ENCODE measurements around the gene CCDC188.

The CCDC188 gene

DNA sequence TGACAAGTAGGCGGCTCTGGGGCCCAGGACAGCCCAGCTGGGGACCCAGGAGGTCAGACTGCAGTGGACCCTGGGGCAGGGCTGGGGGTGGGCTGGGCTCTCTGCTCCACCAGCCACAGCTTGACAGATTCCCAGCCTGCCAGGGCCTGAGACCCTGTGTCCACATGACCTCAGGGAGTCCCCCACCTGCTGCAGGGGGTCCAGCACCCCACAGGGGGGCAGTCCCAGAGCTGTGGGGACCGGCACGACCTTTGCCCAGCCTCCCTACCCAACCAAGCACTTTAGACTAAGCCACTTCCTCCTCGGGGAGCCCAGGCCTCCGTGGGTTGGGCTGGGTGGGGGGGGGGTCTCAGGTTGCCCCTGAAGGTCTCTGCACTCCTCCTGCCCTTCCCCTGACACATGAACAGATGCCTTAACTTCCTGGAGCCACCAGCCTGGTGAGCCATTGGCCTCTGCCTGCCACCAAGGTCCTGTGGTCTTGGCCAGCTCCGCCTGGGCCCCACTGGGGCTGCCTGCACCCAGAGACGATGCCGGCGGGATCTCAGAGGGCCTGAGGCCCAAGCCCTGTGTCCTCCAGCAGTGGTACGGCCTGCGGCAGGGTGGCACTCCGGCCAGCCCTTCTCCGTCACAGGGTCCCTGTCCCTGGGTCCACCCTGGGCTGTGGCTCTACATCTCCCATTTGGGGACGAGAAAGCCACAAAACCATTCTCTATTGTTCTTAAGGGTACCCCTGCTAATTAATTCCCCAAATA, 3.4 kb downstream of the CCDC188 start:
- DNase-seq: no peak

DNA sequence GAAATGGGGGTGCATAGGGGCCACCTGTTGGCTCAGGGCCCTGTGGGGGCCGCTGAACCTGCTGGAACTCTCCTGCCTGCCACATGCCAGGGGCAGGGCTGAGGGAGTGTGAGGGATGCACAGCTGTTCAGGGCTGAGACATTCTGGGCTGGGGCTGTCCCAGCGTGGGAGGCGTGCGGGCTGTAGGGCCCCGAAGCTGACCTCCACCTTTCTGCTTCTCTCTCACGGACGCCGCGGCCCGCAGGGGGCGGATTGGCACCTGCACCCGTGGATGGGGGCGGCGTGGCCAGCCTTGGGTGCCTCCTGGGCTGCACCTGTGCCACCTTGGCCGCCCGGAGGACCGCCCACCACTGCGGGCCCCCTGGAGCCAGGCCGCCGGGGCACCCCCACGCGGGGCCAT, 4.1 kb downstream of the CCDC188 start:
- DNase-seq: no peak

DNA sequence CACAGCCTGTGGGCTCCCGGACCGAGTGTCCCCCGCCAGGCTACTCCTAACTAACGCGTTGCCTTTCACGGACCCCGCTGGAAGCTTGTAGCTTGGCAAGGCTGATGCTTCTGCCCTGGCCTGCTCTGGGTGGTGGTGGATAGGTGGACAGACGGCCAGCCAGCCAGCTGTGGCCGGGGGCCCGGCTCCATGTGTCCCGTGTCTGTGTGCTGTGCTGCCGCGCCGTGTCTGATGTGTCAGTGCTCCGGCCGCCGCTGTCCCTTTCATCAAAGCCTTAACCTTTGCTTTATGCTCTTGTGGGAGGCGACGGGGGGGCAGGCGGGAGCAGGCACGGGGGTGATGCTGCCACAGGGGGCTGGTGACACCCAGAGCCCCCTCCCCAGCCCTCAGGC, 5.0 kb downstream of the CCDC188 start:
- no peak for DNase-seq

DNA sequence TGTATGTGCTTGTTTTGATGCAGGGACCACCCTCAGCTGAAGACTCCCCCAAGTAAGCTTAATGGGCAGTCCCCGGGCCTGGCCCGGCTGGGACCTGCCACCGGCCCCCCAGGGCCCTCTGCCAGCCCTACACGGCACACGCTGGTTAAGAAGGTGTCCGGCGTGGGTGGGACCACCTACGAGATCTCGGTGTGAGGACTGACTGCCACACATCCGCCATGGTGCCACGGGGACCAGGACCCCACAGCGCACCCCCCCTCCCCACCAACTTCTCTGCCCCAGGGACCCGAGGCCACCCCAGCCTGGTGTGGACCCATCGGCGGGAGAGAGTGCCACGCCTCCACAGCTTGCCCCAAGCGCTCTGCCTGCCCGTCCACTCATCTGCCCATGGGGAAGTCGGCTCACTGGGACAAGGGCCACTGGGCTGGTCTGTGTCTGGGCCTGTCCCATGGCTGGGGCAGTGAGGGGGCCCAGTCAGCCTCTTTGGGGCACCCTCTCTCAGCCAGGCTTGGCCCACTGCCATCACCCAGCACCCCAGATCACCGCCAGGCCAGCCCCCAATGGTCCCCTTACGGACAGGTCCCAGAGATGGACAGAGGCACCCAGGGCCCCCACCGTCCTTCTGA, 5.5 kb downstream of the CCDC188 start:
- DNase-seq: no peak

DNA sequence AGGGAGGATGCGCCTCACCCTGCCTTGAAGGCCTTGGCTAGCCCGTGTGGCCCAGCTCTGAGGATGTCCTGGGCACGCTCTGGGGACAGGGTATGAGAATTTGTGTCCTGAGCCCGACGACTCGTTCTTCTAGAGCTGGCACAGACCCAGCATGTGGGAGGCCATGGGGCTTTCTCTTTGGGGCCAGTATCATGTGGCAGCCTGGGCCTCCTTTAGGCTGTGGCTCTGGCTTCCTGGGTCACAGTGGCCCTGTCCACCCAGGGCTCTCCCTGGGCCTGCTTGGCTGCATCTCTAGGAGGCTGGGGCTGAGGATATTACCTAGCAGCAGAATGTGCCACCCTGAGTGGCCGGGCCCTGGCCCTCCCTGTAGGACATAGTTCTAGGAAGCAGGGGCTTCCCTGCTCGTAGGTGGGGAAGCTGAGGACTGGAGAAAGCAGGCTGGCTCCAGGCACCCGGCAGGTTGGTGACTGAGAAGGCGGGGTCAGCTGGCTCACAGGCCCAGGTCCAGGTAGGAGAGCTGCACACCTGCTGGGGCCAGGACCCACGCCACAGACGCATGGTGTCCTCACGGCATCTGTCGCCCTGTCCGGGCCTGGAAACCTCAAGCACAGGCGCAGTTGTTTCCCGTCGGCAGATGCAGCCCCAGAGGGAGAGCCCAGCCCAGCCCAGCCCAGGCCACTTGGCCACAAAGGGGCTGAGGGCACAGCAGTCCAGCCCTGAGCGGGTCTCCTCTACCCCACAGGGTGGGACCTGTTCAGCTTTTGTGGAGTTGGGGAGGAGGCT, 6.8 kb downstream of the CCDC188 start:
- DNase-seq: no peak

DNA sequence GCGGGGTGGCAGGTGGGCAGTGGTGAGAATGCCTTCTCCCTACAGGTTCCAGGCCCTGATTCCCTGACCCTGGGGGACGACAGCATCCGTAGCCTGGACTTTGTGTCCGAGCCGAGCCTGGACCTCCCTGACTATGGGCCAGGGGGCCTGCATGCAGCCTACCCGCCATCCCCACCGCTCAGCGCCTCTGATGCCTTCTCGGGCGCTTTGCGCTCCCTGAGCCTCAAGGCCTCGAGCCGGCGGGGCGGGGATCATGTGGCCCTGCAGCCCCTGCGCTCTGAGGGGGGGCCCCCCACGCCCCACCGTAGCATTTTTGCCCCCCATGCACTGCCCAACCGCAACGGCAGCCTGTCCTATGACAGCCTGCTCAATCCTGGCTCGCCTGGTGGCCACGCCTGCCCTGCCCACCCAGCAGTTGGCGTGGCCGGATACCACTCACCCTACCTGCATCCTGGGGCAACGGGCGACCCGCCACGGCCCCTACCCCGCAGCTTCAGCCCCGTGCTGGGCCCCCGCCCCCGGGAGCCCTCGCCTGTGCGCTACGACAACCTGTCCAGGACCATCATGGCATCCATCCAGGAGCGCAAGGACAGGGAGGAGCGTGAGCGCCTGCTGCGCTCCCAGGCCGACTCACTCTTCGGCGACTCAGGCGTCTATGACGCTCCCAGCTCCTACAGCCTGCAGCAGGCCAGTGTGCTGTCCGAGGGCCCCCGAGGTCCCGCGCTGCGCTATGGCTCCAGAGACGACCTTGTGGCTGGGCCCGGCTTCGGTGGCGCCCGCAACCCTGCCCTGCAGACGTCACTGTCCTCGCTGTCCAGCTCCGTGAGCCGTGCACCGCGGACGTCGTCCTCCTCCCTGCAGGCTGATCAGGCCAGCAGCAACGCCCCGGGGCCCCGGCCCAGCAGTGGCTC, 7.9 kb downstream of the CCDC188 start:
- no peak for DNase-seq

DNA sequence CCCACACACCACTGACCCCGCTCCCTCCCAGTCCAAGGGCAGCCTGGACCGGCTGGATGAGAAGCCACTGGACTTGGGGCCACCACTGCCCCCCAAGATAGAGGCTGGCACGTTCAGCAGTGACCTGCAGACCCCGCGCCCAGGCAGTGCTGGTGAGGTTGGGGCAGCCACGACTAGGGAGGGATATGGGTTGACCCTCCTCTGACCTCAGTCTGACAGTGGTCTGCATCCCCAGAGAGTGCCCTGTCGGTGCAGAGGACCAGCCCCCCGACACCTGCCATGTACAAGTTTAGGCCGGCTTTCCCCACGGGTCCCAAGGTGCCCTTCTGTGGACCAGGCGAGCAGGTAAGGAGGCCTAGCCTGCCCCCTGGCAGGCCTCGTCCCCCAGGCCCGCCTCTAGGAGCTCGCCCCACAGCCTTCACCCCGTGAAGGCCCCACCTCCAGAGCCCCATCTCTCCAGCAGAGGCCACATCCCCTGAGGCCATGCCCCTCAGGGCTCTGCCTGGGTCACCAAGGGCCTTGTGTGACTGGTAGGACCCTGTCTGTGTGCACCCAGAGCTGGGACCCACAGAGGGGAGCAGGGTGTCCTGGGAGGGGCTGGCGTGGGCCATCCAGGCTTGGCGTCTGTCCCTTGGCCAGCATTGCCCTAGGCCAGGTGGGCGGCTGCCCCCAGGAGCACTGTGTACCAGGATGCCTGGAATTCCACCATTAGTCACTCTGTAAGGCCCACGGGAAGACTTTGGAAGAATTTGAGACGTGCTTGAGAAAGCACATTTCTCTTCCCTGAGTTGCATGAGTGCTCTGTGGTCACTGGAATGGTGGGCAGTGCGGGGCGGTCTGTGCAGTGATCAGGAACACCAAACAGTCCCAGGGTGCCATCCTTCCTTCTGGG, 9.4 kb downstream of the CCDC188 start:
- DNase-seq: no peak

DNA sequence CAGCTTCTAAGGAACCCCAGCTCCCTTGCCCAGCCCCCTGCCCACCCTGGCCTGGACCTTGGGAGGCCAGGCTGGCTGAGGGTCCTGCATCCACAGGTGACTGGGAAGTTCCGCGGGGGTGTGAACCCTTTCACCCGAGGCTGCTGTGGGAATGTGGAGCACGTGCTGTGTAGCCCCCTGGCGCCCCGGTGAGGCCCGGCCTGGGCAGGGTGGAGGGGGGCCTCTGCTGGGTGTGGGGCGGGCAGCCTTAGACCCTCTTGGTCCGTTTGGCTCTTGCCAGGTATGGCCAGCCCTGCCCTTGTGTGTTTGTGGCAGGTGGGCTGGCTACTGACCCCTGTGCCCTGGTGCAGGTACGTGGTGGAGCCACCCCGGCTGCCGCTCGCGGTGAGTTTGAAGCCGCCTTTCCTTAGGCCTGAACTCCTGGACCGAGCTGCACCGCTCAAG, 10.3 kb downstream of the CCDC188 start:
- no peak for DNase-seq

DNA sequence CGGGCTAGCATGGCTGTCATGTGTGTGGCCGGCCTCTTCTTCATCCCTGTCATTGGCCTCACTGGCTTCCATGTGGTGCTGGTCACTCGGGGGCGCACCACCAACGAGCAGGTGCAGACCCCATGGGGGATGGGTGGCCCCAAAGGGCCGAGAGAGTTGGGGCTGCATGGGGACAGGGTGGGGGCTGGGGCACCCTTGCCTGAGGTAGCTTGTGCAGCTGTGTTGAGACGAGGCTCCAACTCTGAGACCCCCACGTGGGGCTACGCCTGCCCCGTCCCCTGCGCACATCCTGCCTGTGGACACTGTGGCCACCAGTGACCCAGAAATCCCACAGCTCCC, 10.8 kb downstream of the CCDC188 start:
- DNase-seq: no peak

DNA sequence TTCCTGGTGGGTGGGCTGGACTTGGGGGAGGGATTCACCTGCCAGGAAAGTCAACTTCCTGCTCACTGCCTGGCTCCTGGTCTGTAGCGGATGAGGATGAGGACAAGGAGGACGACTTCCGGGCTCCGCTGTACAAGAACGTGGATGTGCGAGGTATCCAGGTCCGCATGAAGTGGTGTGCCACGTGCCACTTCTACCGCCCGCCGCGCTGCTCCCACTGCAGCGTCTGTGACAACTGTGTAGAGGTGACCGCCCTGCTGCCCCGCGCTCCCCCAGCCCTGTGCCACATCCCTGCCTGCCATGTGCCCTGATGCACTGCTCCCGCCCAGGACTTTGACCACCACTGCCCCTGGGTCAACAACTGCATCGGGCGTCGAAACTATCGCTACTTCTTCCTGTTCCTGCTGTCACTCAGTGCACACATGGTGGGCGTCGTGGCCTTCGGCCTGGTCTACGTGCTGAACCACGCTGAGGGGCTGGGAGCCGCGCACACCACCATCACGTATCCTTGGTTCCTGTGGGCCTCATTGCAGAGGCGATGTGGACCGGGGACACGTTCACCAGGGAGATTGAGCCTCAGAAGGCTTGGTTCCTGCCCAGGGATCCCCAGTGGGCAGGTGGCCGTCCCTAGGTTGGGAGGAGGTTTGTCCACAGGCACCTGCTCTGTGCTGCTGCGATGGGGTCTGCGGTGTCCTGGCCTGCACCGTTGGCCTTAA, 11.3 kb downstream of the CCDC188 start:
- no peak for DNase-seq

DNA sequence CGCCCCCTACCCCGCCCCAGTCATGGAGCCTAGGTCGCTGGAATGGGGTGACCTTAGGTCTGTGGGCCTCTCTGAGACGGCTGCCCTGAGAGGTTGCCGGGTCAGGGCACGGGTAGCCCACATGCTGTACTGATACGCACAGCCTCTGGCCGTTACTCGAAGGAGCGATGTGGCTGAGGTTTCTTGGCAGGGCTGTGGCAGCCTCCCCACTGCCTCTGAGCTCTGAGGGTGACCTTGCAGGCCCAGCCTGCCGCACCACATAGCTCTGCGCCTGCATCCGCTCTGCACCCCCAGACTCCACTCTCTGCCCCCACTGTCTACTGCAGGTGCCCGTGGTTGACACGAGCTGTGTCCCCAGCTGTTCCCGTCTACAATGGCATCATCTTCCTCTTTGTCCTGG, 12.0 kb downstream of the CCDC188 start:
- DNase-seq: no peak

DNA sequence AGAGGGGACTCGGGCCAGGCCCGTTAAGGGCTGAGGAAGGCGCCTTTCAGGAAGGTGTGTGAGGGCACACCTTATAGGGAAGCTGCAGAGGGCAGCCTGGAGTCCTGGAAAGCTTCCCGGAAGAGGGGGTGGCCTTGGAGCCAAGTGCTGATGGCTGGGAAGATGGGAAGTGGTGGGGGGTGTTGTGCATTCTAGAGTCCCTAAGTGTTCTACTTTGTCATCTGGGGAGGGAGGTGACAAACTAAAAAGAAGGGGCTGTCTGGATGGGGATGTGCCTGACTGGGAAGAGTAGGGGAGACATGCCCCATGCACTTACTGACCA, 12.5 kb downstream of the CCDC188 start:
- no peak for DNase-seq

DNA sequence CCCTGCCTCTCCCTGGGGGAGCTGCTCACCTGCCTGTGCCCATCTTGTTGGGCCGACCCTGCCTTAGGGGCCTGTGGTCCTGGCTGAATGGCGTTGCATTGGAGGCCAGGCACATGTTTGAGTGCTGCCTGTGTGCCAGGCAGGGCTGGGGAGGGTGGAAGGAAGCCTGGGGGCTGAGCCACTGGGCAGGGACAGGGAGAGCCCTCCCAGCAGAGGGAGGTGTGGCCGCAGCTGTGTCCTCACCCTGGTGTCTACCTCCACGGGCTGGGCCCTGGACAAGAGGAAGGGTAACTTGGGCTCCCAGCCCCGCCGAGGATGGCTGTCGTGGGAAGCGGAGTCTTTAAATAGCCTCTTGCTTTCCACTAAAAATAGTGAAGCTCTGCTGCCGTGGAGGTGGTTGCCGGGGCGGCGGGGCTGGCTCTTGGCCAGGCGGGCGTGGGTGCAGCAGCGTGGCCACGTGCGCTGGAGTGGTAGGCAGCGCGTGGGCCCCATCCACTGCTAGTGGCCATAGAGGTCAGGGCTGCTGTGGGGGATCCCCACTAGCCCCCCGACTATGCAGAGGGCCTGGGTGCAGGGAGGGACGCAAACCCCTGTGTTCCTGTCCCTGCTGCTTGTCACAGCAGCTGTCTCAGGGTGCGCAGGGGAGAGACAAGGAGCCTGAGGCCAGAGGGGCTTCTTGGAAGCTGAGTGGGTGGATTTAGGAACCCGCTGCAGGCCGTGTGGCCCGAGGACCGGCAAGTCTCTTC, 13.0 kb downstream of the CCDC188 start:
- no peak for DNase-seq

DNA sequence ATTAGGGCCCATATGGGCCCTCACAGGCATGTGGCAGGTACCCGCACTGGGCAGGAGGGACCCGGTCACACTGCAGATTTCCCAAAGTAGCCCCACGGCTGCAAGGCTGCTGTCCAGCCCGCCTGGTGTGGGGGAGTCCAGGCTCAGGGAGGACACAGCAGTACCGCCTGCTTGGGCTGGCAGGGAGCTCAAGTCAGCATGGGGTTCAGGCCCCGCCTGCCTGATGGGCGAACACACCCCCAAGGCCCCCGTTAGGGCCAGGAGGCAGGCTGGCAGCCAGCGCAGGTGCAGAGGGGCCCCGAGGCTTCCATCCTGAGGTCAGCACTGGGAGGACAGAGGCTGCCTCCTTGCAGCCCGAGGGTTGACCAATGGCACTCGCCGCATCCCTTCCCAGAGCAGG, 13.7 kb downstream of the CCDC188 start:
- DNase-seq: no peak

DNA sequence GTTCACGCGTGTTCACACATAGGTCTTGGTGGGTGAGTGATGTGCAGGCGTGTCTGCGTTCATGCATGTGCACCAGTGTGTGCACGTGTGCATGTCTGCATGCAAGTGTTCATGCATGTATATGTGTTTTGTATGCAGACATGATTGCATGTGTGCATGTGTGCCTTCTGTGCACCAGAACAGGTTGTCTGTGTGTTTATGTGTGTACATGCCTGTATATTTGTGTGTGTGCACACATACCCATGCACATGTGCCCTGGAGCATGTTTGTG, 14.3 kb downstream of the CCDC188 start:
- DNase-seq: no peak

DNA sequence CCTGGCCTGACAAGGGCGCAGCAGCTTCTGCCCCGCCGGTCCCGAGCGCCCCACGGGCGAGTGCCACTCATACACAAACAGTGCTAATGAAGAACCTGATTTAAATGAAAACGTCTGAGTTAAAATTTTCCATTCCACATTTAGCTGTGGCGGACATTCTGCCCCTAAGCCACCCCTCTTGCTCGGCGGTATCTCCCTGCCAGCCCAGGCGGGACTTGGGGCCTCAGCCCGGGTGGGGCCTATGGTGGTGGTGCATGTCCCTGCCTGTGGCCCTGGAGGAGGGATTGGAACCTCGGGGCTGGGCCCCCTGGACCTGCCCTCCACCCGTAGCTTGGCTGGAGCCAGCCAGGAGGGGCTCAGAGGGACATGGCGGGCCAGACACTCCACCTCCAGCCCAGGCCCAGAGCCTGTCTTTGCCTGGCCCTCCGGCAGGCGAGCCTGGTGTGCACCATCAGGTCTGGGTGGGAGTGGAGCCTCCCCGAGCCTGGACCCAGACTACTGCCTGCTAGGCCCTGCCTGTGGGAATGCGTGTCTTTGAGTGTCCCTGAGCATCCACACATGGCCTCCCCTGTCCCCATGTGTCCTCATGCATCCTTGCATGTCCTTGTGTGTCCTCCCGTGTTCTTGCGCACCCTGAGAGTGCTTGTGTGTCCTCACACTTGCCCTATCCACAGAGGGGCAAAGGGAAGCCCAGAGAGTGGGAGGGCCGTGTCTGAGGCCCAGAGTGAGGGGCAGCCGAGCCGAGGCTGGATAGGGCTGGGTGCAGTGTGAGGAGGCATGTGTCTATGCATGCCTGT, 14.9 kb downstream of the CCDC188 start:
- DNase-seq: no peak

DNA sequence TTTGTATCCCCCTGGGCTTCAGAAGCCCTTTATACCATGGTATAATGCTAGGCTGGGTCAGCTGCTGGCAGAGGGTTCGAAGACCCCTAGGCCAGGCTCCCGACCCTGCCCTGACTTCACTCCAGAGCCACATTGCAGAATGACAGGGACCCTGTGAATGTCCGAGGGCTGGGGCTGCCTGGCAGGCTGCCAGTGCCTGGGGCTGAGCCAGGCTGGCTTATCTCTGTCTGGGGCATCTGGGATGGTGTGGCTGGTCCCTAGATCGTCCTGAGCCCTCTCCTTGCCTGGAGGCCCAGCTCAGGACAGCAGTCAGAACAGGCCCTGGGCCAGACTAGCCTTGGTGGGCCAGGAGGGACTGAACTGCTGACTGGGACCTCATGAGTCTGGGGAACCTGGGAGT, 15.6 kb downstream of the CCDC188 start:
- DNase-seq: no peak

DNA sequence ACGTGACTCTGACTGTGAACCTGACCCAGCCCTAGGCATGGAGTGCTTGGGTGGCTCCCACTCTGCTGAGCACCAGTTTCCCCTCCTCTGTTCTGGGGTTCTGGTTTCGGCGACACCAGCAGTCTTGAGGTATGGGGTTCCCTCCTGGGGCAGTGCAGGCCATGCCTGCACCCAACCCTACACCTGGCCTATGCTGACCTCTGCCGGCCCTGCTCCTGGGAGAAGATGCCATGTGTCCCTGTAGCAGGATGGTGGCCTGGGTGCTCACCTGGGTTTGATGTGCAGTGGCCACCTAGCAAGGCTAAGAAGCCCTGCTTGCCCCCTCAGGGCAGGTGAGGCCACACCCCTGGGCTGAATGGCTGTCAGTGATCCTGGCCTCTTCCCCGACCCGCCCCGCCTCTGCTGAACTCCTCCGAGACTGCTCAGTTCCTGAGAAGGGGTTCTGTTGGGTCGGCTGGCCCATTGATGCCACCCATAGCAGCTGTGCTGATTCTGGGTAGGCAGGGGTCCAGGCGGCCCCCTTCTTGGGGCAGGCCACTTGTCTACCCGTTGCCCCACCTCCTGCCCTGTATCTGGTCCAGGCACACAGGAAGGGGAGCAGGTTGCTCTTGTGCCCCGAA, 16.8 kb downstream of the CCDC188 start:
- no peak for DNase-seq

DNA sequence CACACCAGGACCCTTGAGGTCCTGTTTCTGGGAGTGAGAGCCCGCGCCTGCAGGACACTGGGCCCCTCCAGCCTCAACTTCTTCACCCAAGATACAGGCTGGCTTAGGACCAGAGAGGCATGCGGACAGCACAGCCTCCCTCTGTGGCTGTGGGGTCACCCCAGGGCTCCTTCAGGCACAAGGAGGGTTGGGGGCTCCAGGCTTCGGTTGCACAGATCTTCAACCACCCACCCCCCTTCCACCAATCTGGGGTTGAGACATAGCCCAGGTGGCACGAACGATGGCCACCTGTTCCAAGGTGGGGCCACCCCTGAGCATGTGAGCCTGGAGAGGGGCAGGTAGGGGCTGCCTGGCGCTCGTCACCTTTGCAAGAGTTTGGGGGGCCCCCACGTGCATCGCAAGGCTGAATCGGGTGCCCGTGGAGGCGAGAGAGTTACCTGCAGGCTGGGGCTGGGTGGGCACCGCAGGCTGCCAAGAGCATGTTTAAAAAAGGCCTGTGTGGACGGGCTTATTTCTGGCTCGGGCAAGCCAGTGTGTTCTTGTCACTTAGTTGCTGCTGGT, 18.1 kb downstream of the CCDC188 start:
- no peak for DNase-seq

Measured in CD4-positive, alpha-beta T cell treated with Interleukin-6 for 4 hours (primary cell).